Fibroblast of villous mesenchyme (primary cell): ENCODE results near the gene TRAF3IP3. TPM values are rescaled to one million over a fixed set of nuclear protein-coding genes. Genes with fewer than 3 reads are reported as not detected.

Source experiments
- DNase-seq: peaks from one replicate; pipeline ENCODE4 v3.0.0-alpha.2; 2010; ENCODE audit warnings: low read depth
- H3K4me3 ChIP-seq: 2 replicates; pipeline ENCODE4 v1.5.1; 2011; ENCODE audit warnings: low read depth, mild to moderate bottlenecking, low read length
- total RNA-seq: library from RNA; depleted of rRNA; stranded (reverse); fragments of >200 nt; gene quantifications from 2 replicates; pipeline ENCODE4 v1.2.3, GENCODE V29; 2012
- TF ChIP-seq, protein P1 (sequence below): IDR thresholded peaks from 2 replicates; pipeline ENCODE4 v1.5.1; 2012; ENCODE audit warnings: low read depth, mild to moderate bottlenecking, low read length; ENCODE audit not compliant: insufficient read depth

Gene TRAF3IP3
- total RNA-seq, 1 donor: not detected

DNA sequence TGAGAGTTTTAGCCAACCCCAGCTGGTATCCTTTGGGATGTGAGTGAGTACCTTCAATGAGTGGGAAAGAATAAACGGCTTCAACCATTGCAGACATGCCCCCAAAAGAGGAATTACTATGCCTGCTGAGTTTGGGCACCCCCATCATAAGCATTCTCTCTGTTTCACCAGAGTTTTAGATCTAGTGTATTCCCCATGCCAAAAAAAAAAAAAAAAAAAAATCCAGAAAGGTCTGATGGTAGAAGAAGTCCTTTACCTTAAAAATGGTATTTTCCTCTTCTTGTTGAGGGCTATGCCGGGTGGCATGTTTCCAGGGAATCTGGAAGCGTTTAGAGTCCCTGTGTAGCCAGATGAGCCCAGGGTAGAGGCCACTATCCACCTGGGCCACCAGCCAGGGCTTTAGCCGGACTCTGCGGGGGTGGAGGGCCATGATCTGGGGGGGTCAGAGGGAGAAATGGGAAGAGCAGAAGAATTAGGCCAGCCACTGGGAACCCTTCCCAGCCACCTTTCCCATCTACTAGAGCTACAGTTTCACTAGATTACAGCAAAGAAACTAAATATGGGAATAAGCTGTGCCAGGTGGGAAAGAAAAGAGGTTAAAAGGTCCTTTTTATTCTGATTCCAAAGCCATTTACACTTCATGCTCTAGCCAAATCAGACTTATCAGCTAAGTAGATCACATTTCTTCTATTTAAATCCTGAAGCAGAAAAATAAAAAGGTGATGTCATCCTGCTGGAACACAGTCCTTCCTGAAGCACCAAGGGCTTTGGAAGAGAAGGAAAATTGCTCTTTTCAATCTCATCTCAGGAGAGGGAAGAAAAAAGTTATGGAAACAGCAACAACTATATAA is 45.4 kb downstream of the TRAF3IP3 start:
- no peak for DNase-seq
- TF ChIP-seq, protein P1, sequence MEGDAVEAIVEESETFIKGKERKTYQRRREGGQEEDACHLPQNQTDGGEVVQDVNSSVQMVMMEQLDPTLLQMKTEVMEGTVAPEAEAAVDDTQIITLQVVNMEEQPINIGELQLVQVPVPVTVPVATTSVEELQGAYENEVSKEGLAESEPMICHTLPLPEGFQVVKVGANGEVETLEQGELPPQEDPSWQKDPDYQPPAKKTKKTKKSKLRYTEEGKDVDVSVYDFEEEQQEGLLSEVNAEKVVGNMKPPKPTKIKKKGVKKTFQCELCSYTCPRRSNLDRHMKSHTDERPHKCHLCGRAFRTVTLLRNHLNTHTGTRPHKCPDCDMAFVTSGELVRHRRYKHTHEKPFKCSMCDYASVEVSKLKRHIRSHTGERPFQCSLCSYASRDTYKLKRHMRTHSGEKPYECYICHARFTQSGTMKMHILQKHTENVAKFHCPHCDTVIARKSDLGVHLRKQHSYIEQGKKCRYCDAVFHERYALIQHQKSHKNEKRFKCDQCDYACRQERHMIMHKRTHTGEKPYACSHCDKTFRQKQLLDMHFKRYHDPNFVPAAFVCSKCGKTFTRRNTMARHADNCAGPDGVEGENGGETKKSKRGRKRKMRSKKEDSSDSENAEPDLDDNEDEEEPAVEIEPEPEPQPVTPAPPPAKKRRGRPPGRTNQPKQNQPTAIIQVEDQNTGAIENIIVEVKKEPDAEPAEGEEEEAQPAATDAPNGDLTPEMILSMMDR: no peak
- no peak overlapping the region for H3K4me3 ChIP-seq

DNA sequence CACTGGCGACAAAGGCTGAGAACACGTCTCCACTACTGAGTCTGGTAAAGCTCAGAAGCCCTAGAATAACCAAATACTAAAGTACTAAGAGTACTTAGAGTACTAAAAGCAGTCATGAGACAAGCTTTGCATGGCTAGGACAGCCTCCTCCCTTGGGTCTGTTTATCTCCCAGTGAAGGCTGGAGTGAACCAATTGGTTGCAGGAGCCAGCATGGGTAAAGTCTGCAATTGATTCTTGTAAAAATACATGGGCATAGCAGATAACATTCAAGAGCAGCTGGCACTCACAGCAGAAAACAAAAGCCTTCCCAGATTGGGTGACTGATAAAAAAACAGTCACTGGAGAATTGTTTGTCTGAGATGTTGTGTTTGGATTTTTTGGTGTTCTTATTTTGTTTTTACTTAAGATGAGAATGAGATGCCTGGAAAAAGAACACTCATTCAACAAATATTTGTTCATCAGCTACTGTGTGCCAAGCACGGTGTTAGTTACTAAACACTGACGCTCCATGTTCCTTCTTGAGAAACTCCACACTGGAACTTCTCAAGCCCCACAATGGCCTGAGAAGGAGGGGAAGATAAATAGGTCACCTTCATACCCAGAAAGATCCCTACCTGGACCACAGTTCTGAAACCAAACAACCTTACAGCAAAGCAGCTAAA is 46.4 kb downstream of the TRAF3IP3 start:
- no peak for DNase-seq
- TF ChIP-seq, protein P1: no peak
- no peak overlapping the region for H3K4me3 ChIP-seq

DNA sequence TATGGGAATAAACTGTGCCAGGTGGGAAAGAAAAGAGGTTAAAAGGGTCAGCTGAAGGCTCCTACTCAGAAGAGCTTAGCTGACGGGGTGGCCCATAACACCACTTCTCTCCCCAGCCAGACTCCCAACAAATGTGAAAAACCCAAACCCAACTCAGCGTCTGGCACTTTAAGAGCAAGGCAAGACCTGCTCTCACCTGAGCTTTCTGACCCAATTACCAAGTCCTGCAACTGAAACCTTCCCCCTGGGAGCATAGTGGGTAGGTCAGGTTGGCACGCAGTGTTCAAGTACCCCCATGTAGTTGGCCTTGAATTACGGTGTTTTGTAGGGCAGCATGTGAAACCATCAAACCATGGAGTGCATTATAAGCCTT is 46.9 kb downstream of the TRAF3IP3 start:
- DNase-seq: no peak
- no peak overlapping the region for H3K4me3 ChIP-seq

DNA sequence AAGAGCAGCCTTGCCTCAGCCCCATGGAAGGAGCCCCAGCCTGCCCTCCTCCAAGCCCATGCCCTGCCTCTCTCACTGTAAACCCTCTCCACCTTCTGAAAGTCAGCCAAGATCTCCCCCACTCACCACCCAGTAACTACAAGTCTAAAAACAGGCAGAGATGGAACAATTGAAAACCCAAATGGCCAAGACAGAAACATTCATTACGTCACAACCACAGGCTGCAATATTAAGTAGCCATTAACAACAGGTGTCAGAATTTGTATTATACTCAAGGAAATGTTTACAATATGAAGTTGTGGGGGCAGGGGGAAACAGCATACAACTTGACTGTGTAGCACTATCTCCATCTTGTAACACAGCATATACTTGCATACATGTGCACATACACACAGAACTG is 47.7 kb downstream of the TRAF3IP3 start:
- H3K4me3 ChIP-seq: no peak overlapping the region
- TF ChIP-seq, protein P1: no peak
- DNase-seq: no peak

More for the DNA sequence above, 46.9 kb downstream of the TRAF3IP3 start:
- TF ChIP-seq, protein P1: no peak

DNA sequence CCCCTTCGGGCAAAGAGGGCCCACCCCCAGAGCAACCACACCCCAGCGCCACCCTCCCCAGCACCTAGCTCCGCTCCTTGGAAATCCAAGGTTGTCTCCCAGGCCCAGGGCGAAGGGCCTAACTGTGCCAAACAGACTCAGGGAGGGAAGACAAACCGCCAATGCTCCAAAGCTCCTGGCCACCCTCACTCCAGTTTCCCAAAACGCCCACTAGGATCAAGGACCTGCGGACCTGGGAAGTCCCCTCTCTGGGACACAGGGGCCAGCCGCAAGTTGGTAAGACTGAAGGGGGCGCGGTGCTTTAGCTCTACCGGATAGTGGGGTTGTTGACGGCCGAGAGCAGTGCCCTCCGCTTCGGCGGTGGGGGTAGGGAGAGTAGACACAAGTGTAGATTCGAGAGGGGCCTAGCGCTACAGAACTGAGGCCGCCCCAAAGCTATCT is 49.5 kb downstream of the TRAF3IP3 start:
- TF ChIP-seq, protein P1: no peak
- peak overlapping the region; percentile 55 for H3K4me3 ChIP-seq

DNA sequence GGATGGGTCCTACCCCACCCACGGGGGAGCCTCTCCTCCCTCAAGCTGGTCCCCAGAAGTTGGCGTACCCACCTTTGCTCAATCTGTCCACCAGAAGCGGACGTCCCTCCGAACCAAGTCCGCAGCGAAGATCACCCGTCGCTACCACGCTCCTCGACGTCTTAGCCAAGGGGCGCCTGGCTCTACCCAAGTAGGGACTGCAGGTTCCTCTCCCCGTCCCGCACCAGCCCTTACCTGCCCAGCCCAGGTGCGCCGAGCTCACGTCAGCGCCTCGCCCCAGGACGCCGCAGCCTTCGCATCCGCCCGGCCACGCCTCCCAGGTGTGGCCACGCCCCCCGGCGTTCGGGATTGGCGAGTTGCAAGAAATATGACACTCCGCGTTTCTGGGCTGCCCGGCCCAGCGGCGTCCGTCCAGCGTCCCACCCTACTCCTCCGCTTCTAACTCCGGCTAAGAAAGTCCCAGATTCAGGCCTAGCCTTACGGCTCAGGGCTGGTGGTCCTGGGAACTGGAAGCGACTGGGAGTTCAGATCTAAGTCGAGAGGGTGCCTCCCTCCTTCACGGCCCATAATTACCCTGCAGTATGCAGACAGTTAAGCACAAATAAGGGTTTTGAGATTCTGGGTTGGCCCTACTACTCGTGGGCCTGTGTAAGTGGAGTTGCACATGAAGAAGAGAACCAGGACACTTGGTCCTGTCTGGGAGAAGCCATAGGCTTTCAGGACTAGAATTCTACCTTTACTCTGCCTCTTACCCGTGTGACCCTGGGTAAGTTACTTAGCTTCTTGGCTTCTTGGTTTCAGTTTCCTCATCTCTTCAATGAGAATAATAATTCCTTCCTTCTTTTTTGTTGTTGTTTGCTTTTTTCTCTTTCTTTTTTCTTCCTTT is 50.3 kb downstream of the TRAF3IP3 start, which contains the start of gene IRF6:
IRF6 (minus strand) TSS at position 268 of the 886 bp plus-strand sequence. CDS start 4,729 bp downstream, outside the sequence.
- H3K4me3 ChIP-seq: peak within 1 kb of the TSS; percentile 55
- DNase-seq: peak; percentile 75
- TF ChIP-seq, protein P1: no peak

More for the DNA sequence above, 49.5 kb downstream of the TRAF3IP3 start:
- no peak for DNase-seq
